Effector memory CD8-positive, alpha-beta T cell (primary cell): Measurements from ENCODE around the gene UGT1A1.

ENCODE experiments used
- ATAC-seq: fragments of 150-1000 bp; cut with Tn5 transposase; replicated peaks from 2 replicates; pipeline ENCODE4 v1.10.0; 2021; ENCODE audit warnings: mild to moderate bottlenecking, moderate library complexity
- DNase-seq, 3 experiments: peaks; one replicate each; pipeline ENCODE4 v3.0.0; 2021
- H3K27ac Mint-ChIP-seq, 2 donors: one replicate each; pipeline ENCODE4 v1.8.0; 2022; ENCODE audit warnings: mild to moderate bottlenecking in 2 of 2, mixed read lengths in 2 of 2, moderate library complexity in 2 of 2
- H3K27me3 Mint-ChIP-seq, 2 donors: one replicate each; pipeline ENCODE4 v1.8.0; 2022; ENCODE audit warnings: mixed read lengths in 2 of 2
- H3K36me3 Mint-ChIP-seq: one replicate; pipeline ENCODE4 v1.8.0; 2022; ENCODE audit warnings: mild to moderate bottlenecking, moderate library complexity, mixed read lengths; ENCODE audit not compliant: insufficient read depth
- H3K4me1 Mint-ChIP-seq, 2 donors: one replicate each; pipeline ENCODE4 v1.8.0; 2022; ENCODE audit warnings: low read depth in 2 of 2, mixed read lengths in 2 of 2
- H3K4me3 Mint-ChIP-seq, 2 donors: one replicate each; pipeline ENCODE4 v1.8.0; 2022; ENCODE audit warnings: mild to moderate bottlenecking in 2 of 2, mixed read lengths in 2 of 2, moderate library complexity in 2 of 2
- H3K9me3 Mint-ChIP-seq, 2 donors: one replicate each; pipeline ENCODE4 v1.8.0; 2022; ENCODE audit warnings: mixed read lengths in 2 of 2

Gene UGT1A1

GRCh38 chr2:233818639-233819621, 58.9 kb downstream of the UGT1A1 start:
- ATAC-seq (no peak), DNase-seq (no peak)
- Mint-ChIP-seq H3K4me3 (no peak overlapping the region), H3K9me3 (no peaks in the 10 kb centered on the region), H3K27ac (no peak overlapping the region), H3K36me3 (no peaks in the 10 kb centered on the region), H3K4me1 (peaks cover 3 to 4% of the 10 kb centered on the region in 2 donors), H3K27me3 (peaks cover 47 to 77% of the 10 kb centered on the region in 2 donors)

DNA sequence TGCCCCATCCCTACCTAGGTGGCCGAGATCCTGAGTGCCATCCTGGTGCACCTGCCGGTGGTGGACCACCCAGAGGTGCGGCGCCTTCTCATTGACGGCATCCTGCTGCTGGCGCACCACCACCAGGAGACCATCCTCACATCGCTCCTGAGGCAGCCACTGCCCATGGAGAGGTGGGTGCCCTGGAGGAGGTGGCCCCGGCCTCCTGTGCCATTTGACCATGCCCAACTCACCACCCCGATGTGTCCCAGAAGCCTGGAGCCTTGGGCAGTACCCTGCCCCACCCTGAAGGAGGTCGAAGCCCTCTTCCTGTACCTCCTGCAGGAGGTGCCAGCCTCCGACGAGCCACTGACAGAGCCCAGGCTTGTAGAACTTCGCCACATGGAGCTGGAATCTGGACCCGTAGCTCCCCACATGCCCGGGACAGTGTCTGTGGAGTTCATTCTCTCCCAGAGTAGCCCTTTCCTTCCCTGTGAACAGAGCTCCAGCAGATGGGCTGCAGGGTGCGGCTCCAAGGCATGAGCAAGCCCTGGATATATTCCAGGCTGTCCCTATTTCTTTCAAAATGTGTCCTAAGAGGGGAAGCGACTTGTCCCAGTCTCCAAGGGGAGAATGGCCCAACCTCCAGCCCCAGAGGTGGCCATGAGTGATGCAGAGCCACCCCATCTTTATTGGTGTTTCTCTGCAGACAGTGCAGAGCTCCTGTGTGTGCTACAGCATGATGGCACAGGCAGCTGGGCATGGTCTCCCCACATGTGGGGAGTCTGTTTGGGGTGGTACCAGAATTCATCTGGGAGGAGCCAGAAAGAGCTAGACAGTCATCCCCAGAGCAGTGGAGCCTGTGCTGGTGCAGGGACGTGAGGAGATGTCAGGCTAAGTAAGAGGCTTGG, 60.1 kb downstream of the UGT1A1 start:
- Mint-ChIP-seq H3K9me3 (no peaks in the 10 kb centered on the region), H3K27me3 (peaks cover 47 to 68% of the 10 kb centered on the region in 2 donors), H3K36me3 (no peaks in the 10 kb centered on the region), H3K4me1 (peaks cover 3 to 4% of the 10 kb centered on the region in 2 donors), H3K27ac (no peak overlapping the region), H3K4me3 (no peak overlapping the region)
- DNase-seq (no peak), ATAC-seq (no peak)

DNA sequence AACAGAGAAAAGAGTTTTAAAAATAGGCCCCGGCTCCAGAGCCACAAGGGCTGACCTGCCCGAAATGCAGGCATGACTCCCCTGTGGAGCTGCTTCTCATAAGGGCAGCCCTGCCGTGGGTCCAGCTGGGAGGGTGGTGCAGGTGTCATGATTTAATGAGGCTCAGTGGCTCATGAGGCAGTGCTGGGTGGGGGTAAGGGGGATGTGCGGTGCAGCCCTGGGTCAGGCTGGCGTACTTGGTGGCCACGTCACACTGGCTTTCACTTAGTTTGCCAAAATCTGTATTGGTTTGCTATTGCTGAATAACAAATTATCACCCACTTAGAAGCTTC, 60.7 kb downstream of the UGT1A1 start:
- DNase-seq (no peak), ATAC-seq (no peak)
- no peaks in the 10 kb centered on the region for H3K36me3 Mint-ChIP-seq
- H3K4me1 Mint-ChIP-seq: peaks cover 3 to 4% of the 10 kb centered on the region in 2 donors
- H3K9me3 Mint-ChIP-seq: no peaks in the 10 kb centered on the region
- H3K27ac Mint-ChIP-seq: no peak overlapping the region
- peaks cover 44 to 73% of the 10 kb centered on the region in 2 donors for H3K27me3 Mint-ChIP-seq
- no peak overlapping the region for H3K4me3 Mint-ChIP-seq

GRCh38 chr2:233821196-233821595, 61.1 kb downstream of the UGT1A1 start:
- H3K4me1 Mint-ChIP-seq: peaks cover 3 to 4% of the 10 kb centered on the region in 2 donors
- no peaks in the 10 kb centered on the region for H3K36me3 Mint-ChIP-seq
- H3K27me3 Mint-ChIP-seq: peaks cover 40 to 75% of the 10 kb centered on the region in 2 donors
- H3K4me3 Mint-ChIP-seq: no peak overlapping the region
- H3K27ac Mint-ChIP-seq: no peak overlapping the region
- ATAC-seq (no peak), DNase-seq (no peak)
- no peaks in the 10 kb centered on the region for H3K9me3 Mint-ChIP-seq

- Mint-ChIP-seq H3K36me3 (no peaks in the 10 kb centered on the region), H3K4me1 (peaks cover 3 to 4% of the 10 kb centered on the region in 2 donors), H3K27ac (no peak overlapping the region)
Observed at GRCh38 chr2:233821709-233822100, 61.6 kb downstream of the UGT1A1 start.

DNA sequence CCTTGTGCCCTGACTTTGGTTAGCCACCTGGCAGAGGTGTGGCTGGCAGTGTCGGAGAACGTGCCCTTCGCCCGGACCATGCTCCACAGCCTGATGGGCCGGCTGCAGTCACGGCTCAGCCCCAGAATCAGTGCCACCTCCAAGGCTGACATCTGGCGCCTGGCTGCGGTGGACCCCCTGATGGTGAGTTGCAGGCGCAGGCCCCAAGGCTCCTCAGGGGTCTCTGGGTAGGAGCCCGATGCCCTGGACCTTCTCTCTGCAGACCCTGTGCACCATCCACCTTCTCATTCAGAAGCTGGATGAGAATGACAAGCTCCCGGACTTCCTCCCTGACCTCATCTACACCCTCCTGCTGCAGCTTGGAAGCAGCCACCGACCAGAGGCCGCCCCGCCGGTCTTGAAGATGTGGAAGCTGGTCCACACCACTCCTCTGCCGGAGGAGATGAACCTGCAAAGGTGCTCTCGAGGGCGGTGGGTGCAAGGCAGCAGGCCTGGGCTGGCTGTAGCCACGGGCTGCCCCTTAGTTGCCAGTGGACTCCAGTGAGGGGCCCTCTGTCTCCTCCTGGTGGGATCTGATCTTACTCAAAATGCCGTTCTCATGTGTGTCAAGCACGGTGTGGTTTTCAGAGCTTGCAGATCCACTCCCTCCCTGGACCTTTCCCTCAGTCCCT, 62.2 kb downstream of the UGT1A1 start:
- no peak for DNase-seq
- Mint-ChIP-seq H3K4me3 (no peak overlapping the region), H3K27me3 (peaks cover 29 to 75% of the 10 kb centered on the region in 2 donors), H3K27ac (no peak overlapping the region), H3K36me3 (no peaks in the 10 kb centered on the region), H3K9me3 (no peaks in the 10 kb centered on the region), H3K4me1 (peaks cover under 1 to 3% of the 10 kb centered on the region in 2 donors)
- ATAC-seq: no peak

More at GRCh38 chr2:233821709-233822100, 61.6 kb downstream of the UGT1A1 start:
- no peaks in the 10 kb centered on the region for H3K9me3 Mint-ChIP-seq
- DNase-seq: no peak
- H3K27me3 Mint-ChIP-seq: peaks cover 35 to 75% of the 10 kb centered on the region in 2 donors
- ATAC-seq: no peak
- H3K4me3 Mint-ChIP-seq: no peak overlapping the region
